Activated T-cell treated with anti-CD3 and anti-CD28 coated beads, Interleukin-2, amount 50 U/mL, for 24 hours (primary cell): ENCODE results near the gene ATP5F1D.
A peak's percentile ranks its signal among the peaks of the same experiment; 100 is the strongest.
"Not testable (repeated sequence)": the region's sequence is repeated elsewhere in the genome, so short reads cannot be mapped to it uniquely, and the experiment has no call there.

Experiments
- DNase-seq: peaks from one replicate; pipeline ENCODE4 v3.0.0-alpha.2; 2020
- H3K27ac Mint-ChIP-seq: 2 replicates; pipeline ENCODE4 v1.8.0; 2020; ENCODE audit warnings: mild to moderate bottlenecking, mixed read lengths
- H3K27me3 Mint-ChIP-seq: 2 replicates; pipeline ENCODE4 v1.8.0; 2020; ENCODE audit warnings: mixed read lengths
- H3K36me3 Mint-ChIP-seq: 2 replicates; pipeline ENCODE4 v1.8.0; 2020; ENCODE audit warnings: low read depth, mixed read lengths
- H3K4me1 Mint-ChIP-seq: 2 replicates; pipeline ENCODE4 v1.8.0; 2020; ENCODE audit warnings: low read depth, mixed read lengths
- H3K4me3 Mint-ChIP-seq: 2 replicates; pipeline ENCODE4 v1.8.0; 2020; ENCODE audit warnings: mild to moderate bottlenecking, moderate library complexity, mixed read lengths
- H3K9me3 Mint-ChIP-seq: 2 replicates; pipeline ENCODE4 v1.8.0; 2020; ENCODE audit warnings: mixed read lengths

The ATP5F1D gene

DNA sequence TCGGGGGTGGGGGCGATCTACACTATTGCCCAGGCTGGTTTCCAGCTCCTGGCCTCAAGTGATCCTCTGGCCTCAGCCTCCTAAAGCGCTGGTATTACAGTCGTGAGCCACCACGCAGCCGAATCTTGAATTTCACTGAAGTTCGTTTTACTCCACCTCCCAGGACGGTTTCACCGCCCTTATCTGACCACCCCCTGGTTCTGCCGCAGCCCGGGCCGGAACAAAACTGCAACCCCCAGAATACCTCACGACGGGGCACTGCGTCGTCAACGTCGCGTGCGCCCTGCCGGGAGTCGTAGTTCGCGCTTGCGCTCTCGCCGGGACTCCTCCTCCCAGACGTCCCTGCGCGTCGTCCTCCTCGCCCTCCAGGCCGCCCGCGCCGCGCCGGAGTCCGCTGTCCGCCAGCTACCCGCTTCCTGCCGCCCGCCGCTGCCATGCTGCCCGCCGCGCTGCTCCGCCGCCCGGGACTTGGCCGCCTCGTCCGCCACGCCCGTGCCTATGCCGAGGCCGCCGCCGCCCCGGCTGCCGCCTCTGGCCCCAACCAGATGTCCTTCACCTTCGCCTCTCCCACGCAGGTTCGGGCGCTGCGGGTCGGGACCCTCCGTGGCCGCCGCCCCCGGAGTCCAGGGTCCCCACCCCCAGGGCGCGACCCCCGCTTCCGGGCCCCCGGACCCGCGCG lies at the start of gene ATP5F1D:
TSS of gene ATP5F1D (plus strand) at position 335 of the 679 bp plus-strand sequence. CDS start at position 435, 100 bp downstream.
- Mint-ChIP-seq H3K36me3 (peaks cover 38% of the 10 kb centered on the region), H3K4me1 (peaks cover 59% of the 10 kb centered on the region), H3K4me3 (peak within 1 kb of the TSS; percentile 94), H3K27me3 (peaks cover 14% of the 10 kb centered on the region), H3K27ac (peak within 1 kb of the TSS; percentile 94), H3K9me3 (no peaks in the 10 kb centered on the region)
- peak; percentile 97 for DNase-seq

DNA sequence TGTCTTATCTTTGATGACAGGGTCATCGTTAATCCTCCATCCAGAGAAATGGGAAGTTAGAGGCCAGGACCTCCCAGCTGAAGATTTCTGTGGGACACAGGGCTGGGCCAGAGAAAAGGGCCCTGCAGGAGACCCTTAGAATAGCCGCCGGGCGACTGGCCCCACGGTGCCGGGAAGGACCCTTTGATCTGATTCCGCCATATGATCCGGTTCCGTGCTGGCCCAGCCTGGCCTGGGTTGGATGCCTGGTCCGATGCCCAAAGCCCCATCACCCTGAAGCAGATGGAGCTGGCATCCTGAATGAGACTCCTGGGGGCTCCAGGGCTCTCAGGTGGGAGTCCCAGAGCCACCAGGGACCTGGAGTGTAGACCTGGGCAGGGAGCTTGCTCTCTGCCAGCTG lies 42.0 kb upstream of the ATP5F1D start:
- Mint-ChIP-seq H3K4me1 (peaks cover 12% of the 10 kb centered on the region), H3K9me3 (no peaks in the 10 kb centered on the region), H3K4me3 (no peak overlapping the region), H3K36me3 (no peaks in the 10 kb centered on the region), H3K27me3 (no peaks in the 10 kb centered on the region), H3K27ac (no peak overlapping the region)
- no peak for DNase-seq

DNA sequence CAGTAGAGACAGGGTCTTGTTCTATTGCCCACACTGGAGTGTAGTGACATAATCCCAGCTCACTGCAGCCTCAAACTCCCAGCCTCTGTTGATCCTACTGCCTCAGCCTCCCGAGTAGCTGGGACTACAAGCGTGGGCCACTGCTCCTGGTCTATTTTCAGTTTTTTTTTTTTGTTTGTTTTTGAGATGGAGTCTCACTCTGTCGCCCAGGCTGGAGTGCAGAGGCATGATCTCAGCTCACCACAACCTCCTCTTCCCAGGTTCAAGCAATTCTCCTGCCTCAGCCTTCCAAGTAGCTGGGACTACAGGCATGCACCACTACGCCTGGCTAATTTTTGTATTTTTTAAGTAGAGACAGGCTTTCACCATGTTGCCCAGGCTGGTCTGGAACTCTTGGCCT lies 40.9 kb upstream of the ATP5F1D start:
- H3K4me1 Mint-ChIP-seq: peaks cover 13% of the 10 kb centered on the region
- H3K4me3 Mint-ChIP-seq, DNase-seq, H3K27ac Mint-ChIP-seq, H3K27me3 Mint-ChIP-seq, H3K36me3 Mint-ChIP-seq, H3K9me3 Mint-ChIP-seq: not testable (repeated sequence)

DNA sequence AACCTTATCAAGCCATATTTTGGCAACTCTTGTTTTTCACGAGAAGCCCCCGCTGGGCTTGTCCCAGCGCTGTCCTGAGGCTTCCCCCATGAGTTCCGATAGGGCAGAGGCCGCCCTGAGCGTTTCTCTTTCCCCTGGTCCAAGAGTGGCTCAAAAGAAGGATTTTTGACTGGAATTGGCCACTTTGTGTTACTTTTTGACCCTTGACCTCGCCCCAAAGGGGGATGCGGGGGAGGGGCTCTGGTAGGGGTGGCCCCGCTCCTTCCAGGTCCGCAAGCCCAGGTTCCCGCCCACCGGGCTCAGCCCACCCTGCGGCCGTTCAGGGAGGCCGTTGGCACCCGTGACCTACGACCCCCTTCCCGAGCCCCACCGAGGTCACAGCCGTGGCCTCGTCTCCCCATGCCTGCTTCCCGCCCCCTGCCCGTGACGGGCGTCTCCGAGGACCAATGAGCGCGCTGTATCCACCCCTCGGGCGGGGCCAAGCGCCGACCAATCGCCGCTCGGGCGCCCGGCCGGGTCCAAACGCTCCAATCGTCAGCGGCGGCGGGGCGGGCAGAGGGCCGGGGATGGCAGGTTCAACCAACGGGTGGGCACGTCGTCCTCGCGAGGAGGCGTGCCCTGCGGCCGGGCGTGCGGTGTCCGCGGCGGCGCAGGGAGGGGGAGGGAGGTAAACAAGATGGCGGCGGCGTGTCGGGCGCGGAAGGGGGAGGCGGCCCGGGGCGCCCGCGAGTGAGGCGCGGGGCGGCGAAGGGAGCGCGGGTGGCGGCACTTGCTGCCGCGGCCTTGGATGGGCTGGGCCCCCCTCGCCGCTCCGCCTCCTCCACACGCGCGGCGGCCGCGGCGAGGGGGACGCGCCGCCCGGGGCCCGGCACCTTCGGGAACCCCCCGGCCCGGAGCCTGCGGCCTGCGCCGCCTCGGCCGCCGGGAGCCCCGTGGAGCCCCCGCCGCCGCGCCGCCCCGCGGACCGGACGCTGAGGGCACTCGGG lies 36.1 kb upstream of the ATP5F1D start, which contains the start of gene STK11:
TSS of gene STK11 (plus strand) at position 665 of the 986 bp plus-strand sequence. CDS start 1,136 bp downstream, outside the sequence.
- H3K4me3 Mint-ChIP-seq: peak within 1 kb of the TSS; percentile 94
- H3K36me3 Mint-ChIP-seq: peaks cover 32% of the 10 kb centered on the region
- H3K27ac Mint-ChIP-seq: peak within 1 kb of the TSS; percentile 91
- H3K4me1 Mint-ChIP-seq: peaks cover 34% of the 10 kb centered on the region
- no peaks in the 10 kb centered on the region for H3K9me3 Mint-ChIP-seq
- peak; percentile 100 for DNase-seq
- H3K27me3 Mint-ChIP-seq: no peaks in the 10 kb centered on the region

DNA sequence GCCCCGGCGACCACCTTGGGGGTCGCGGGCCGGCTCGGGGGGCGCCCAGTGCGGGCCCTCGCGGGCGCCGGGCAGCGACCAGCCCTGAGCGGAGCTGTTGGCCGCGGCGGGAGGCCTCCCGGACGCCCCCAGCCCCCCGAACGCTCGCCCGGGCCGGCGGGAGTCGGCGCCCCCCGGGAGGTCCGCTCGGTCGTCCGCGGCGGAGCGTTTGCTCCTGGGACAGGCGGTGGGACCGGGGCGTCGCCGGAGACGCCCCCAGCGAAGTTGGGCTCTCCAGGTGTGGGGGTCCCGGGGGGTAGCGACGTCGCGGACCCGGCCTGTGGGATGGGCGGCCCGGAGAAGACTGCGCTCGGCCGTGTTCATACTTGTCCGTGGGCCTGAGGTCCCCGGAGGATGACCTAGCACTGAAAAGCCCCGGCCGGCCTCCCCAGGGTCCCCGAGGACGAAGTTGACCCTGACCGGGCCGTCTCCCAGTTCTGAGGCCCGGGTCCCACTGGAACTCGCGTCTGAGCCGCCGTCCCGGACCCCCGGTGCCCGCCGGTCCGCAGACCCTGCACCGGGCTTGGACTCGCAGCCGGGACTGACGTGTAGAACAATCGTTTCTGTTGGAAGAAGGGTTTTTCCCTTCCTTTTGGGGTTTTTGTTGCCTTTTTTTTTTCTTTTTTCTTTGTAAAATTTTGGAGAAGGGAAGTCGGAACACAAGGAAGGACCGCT lies 35.2 kb upstream of the ATP5F1D start:
- peak; percentile 49 for DNase-seq
- Mint-ChIP-seq H3K9me3 (no peaks in the 10 kb centered on the region), H3K27ac (peak overlapping the region; percentile 91), H3K27me3 (no peaks in the 10 kb centered on the region), H3K4me3 (peak overlapping the region; percentile 94), H3K36me3 (peaks cover 38% of the 10 kb centered on the region), H3K4me1 (peaks cover 37% of the 10 kb centered on the region)

DNA sequence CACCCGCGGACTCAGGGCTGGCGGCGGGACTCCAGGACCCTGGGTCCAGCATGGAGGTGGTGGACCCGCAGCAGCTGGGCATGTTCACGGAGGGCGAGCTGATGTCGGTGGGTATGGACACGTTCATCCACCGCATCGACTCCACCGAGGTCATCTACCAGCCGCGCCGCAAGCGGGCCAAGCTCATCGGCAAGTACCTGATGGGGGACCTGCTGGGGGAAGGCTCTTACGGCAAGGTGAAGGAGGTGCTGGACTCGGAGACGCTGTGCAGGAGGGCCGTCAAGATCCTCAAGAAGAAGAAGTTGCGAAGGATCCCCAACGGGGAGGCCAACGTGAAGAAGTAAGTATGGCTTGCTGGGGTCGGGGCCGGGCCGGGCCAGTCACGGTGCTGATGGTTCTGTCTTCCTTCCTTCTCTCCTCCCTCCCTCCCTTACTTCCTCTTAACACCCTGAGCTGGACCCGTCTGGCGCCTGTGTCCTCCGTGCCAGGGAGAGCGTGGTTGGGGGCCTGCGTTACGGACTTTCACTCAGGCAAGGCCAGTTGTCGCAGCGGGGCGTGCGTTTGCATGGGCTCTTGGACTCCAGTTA lies 34.6 kb upstream of the ATP5F1D start:
- Mint-ChIP-seq H3K4me3 (peak overlapping the region; percentile 94), H3K36me3 (peaks cover 43% of the 10 kb centered on the region), H3K9me3 (no peaks in the 10 kb centered on the region), H3K27ac (peak overlapping the region; percentile 91), H3K27me3 (no peaks in the 10 kb centered on the region), H3K4me1 (peaks cover 41% of the 10 kb centered on the region)
- no peak for DNase-seq

DNA sequence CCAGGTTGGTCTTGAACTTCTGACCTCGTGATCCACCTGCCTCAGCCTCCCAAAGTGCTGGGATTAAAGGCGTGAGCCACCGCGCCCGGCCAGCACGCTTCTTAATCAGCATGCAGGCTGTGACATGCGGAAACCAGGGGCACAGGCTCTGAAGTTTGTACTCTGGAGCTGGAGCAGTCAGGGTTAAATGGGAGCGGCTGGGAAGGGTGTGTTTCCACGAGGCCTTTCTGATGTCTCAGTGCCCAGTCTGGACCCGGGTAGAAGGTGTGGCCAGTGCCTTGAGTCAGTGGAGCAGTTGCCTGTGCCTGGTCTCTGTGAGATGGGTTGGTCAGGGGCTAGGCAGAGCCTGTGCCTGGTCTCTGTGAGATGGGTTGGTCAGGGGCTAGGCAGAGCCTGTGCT lies 32.7 kb upstream of the ATP5F1D start:
- Mint-ChIP-seq H3K4me3 (peak overlapping the region; percentile 42), H3K36me3 (peaks cover 51% of the 10 kb centered on the region), H3K27ac (peak overlapping the region; percentile 22), H3K4me1 (peaks cover 40% of the 10 kb centered on the region)
- DNase-seq, H3K27me3 Mint-ChIP-seq, H3K9me3 Mint-ChIP-seq: not testable (repeated sequence)

DNA sequence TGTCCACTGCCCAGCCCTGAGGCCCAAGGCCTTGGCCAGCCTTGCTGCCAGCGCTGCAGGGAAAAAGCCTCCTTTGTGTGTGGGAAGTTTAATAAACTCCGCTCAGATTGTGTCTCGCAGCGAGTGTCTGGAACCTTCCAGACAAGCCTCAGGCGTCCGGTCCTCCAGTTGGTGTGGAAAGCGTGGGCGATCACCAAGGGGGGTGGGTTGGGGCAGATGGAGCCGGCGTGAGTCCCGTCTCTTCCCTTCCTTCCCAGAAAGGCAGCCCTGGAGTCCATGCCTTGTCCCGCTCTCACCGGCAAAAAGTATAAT lies 31.4 kb upstream of the ATP5F1D start:
- H3K27me3 Mint-ChIP-seq: no peaks in the 10 kb centered on the region
- H3K27ac Mint-ChIP-seq: peak overlapping the region; percentile 55
- no peaks in the 10 kb centered on the region for H3K9me3 Mint-ChIP-seq
- peak overlapping the region; percentile 4 for H3K4me3 Mint-ChIP-seq
- peaks cover 56% of the 10 kb centered on the region for H3K36me3 Mint-ChIP-seq
- H3K4me1 Mint-ChIP-seq: peaks cover 42% of the 10 kb centered on the region
- DNase-seq: no peak

DNA sequence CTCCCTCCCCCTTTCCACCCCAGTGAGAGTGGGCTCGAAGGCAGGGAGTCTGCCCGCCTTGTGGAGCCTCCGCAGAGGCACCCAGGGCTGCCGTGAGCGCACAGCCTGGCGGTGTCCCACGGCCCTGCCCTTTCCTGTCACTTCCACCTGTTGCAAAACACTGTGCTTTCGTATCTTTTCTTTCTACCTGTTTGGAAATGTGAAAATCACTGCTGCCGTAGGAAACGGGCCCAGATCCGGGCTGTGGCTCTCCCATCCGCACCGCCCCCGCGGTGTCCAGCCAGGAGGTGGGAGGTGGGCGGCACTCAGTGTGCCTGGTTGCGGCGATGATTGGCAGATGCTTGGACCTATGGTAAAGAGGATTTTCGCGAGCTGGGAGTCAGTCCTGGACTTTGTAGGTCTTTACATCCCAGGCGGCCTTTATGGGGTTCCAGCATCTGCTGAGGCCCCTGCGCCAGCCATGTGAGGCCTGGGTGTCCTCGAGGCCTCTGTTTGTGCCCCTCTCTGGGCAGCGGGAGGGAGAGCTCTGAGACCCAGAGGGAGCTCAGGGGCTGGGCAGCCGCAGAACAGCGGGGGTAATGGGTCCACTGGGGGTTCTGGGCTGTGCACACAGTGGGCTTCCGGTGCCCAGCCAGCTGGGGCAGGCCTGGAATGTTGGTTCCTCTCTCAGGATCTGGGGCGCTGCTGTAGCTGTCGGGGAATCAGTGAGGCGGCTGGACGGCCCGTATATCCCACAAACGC lies 29.9 kb upstream of the ATP5F1D start:
- no peak for DNase-seq
- no peaks in the 10 kb centered on the region for H3K9me3 Mint-ChIP-seq
- H3K4me1 Mint-ChIP-seq: peaks cover 48% of the 10 kb centered on the region
- peak overlapping the region; percentile 63 for H3K27ac Mint-ChIP-seq
- H3K36me3 Mint-ChIP-seq: peaks cover 64% of the 10 kb centered on the region
- H3K27me3 Mint-ChIP-seq: no peaks in the 10 kb centered on the region
- H3K4me3 Mint-ChIP-seq: no peak overlapping the region

DNA sequence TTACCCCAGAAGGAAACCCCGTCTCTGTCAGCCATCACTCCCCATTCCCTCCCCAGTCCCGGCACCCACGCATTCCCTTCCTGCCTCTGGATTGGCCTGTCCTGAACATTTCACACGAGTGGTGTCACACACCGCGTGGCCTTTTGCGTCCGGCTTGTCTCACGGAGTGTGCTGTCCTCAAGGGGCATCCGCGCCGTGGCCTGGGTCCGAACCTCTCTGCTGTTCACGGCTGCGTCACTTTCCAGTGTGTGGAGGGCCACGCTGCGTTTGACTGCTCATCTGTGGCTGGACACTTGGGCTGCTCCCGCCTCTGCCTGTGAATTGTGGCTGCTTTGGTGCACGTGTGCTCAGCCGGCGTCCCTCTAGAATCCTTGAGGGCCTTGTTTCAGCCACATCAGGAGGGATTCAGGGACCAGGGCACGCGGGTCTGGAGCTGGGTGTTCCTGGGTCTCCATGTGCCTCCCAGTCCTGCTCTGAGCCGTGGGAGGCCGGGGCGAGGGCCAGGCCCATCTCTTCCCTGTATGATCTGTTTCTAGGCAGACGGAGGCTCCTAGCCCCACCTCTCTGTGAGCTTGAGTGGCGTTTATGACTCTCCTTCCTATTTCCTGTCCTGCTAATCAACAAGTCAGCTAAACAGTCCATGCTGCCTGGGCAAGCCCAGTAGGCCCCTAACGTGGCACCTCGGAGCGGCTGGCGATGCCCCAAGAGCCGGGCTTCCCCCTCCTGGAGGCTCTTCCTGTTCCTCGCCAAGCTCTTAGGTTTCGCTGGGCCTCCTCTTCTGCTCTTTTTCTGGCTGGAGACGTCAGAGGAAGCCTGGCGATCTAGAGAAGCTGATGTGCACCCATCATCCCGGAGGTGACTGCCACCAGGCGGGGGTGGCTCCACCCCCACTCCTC lies 27.9 kb upstream of the ATP5F1D start:
- Mint-ChIP-seq H3K27ac (peak overlapping the region; percentile 93), H3K4me3 (peak overlapping the region; percentile 70), H3K4me1 (peaks cover 42% of the 10 kb centered on the region), H3K27me3 (no peaks in the 10 kb centered on the region), H3K9me3 (no peaks in the 10 kb centered on the region), H3K36me3 (peaks cover 56% of the 10 kb centered on the region)
- peak; percentile 67 for DNase-seq

DNA sequence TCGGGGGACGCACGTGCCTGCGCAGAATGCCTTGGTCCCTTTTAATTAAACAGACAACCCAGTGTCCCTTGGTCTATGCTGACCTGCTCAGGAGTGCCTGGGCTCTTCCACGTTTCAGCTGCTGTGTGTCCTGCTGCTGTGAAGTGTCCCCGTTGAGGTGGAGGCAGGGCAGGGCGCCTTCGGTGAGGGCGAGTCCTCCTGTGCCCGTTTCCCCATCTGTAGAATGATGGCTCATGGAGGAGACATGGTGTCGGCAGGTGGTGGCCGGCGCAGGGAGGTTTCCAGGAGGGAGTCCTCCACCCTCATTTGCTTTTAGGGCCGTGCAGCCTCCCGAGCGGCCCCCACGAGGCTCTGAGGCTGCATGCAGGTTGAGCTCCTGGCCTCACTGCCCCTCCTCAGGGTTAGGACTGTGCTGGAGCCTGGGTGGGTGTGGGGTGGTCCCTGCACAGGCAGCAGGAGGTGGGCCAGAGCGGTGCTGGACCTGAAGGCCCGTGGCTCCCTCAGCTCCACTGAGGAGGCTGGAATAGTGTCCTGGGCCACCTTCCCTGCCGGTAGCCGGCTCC lies 27.2 kb upstream of the ATP5F1D start:
- Mint-ChIP-seq H3K27me3 (no peaks in the 10 kb centered on the region), H3K27ac (peak overlapping the region; percentile 93), H3K9me3 (no peaks in the 10 kb centered on the region), H3K4me1 (peaks cover 38% of the 10 kb centered on the region), H3K4me3 (peak overlapping the region; percentile 70), H3K36me3 (peaks cover 52% of the 10 kb centered on the region)
- DNase-seq: no peak

DNA sequence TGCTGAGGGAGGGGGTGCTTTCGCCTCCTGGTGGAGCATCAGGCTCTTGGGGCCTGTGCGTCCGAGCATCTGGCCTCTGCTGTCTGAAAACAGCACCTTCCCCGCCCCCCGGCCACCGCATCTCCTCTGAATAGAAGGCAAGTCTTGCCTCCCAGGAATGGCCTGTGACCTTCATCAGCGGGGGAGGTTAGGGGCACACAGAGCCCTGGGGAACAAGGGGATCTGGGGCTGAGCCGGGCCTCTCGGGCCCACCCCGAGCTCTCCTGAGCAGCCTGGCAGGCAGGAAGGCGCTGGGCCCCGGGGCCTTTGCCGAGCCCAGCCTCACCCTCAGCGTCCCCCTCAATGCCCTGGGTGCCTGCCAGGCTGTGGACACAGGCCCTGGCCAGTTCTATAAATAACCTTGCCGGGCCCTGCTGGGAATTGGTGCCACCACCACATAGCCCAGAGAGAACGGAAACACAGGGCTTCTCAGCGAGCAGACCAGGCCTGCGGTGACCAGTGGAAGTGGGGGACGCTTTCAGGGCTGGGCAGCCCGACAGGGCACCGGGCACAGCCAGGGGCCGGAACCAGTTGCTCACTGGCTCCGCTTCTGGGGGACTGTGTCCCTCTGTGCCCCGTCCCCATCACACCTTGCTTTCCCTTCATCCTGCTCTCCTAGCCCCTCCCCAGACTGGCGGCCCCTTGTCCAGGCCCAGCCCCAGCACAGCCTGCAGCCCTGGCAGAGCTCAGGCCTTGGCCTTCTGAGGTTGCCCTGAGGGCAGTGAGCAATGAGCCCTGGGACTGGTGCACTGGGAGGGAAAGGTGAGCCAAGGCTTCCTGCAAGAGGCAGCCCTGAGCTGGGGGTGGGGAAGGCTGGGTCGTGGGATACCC lies 26.5 kb upstream of the ATP5F1D start:
- Mint-ChIP-seq H3K4me1 (peaks cover 32% of the 10 kb centered on the region), H3K36me3 (peaks cover 47% of the 10 kb centered on the region), H3K9me3 (no peaks in the 10 kb centered on the region), H3K27ac (no peak overlapping the region), H3K4me3 (no peak overlapping the region), H3K27me3 (no peaks in the 10 kb centered on the region)
- no peak for DNase-seq
